ENCODE data around the gene SCAF8. TPM values are rescaled to one million over a fixed set of nuclear protein-coding genes. Genes with fewer than 3 reads are reported as not detected.

The SCAF8 gene
- total RNA-seq, 1 donor from 2014 or later = 15.2 TPM

GRCh38 chr6:154782193-154782592, 49.0 kb downstream of the SCAF8 start:
- DNase-seq (ENCODE audit: low read depth) = no peak
- H3K4me3 ChIP-seq (ENCODE audit: low read depth, low read length) = no peak overlapping the region
- TF ChIP-seq CTCF (conservative IDR thresholded peaks at IDR 0.05; ENCODE audit: low read depth, low read length) = no peak

GRCh38 chr6:154783229-154783628, 50.0 kb downstream of the SCAF8 start:
- DNase-seq (ENCODE audit: low read depth) = no peak
- no peak overlapping the region for H3K4me3 ChIP-seq (ENCODE audit: low read depth, low read length)
- TF ChIP-seq CTCF (conservative IDR thresholded peaks at IDR 0.05; ENCODE audit: low read depth, low read length) = no peak

GRCh38 chr6:154785075-154785474, 51.9 kb downstream of the SCAF8 start:
- no peak overlapping the region for H3K4me3 ChIP-seq (ENCODE audit: low read depth, low read length)
- no peak for TF ChIP-seq CTCF (conservative IDR thresholded peaks at IDR 0.05; ENCODE audit: low read depth, low read length)
- no peak for DNase-seq (ENCODE audit: low read depth)

- no peak overlapping the region for H3K4me3 ChIP-seq (ENCODE audit: low read depth, low read length)
- DNase-seq (ENCODE audit: low read depth) = no peak
- TF ChIP-seq CTCF (conservative IDR thresholded peaks at IDR 0.05; ENCODE audit: low read depth, low read length) = no peak
These were observed 53.1 kb downstream of the SCAF8 start for GRCh38 chr6:154786144-154786868.

- no peak overlapping the region for H3K4me3 ChIP-seq (ENCODE audit: low read depth, low read length)
- TF ChIP-seq CTCF (conservative IDR thresholded peaks at IDR 0.05; ENCODE audit: low read depth, low read length) = no peak
- DNase-seq (ENCODE audit: low read depth) = no peak
These were observed 58.5 kb downstream of the SCAF8 start for GRCh38 chr6:154791556-154792317.

GRCh38 chr6:154792325-154792724, 59.1 kb downstream of the SCAF8 start:
- no peak for DNase-seq (ENCODE audit: low read depth)
- no peak overlapping the region for H3K4me3 ChIP-seq (ENCODE audit: low read depth, low read length)
- no peak for TF ChIP-seq CTCF (conservative IDR thresholded peaks at IDR 0.05; ENCODE audit: low read depth, low read length)
